ENCODE measurements around the gene IFNGR2.

IFNGR2 gene

GRCh38 chr21:33421713-33422393, 18.6 kb downstream of the IFNGR2 start:
- DNase-seq (ENCODE audit: low read depth): no peak
- TF ChIP-seq CTCF (IDR thresholded peaks at IDR 0.05; ENCODE audit: control insufficient read depth, insufficient read depth, low read depth, low read length, missing control alignments): no peak
- no peak overlapping the region for H3K4me3 ChIP-seq (ENCODE audit: control insufficient read depth, low read depth, low read length)

- no peak for TF ChIP-seq CTCF (IDR thresholded peaks at IDR 0.05; ENCODE audit: control insufficient read depth, insufficient read depth, low read depth, low read length, missing control alignments)
- no peak for DNase-seq (ENCODE audit: low read depth)
These were observed 21.0 kb downstream of the IFNGR2 start for GRCh38 chr21:33424214-33424613.

GRCh38 chr21:33425825-33426224, 22.6 kb downstream of the IFNGR2 start:
- TF ChIP-seq CTCF (IDR thresholded peaks at IDR 0.05; ENCODE audit: control insufficient read depth, insufficient read depth, low read depth, low read length, missing control alignments): no peak
- DNase-seq (ENCODE audit: low read depth): no peak
- H3K4me3 ChIP-seq (ENCODE audit: control insufficient read depth, low read depth, low read length): no peak overlapping the region

More at GRCh38 chr21:33424214-33424613, 21.0 kb downstream of the IFNGR2 start:
- no peak overlapping the region for H3K4me3 ChIP-seq (ENCODE audit: control insufficient read depth, low read depth, low read length)

DNA sequence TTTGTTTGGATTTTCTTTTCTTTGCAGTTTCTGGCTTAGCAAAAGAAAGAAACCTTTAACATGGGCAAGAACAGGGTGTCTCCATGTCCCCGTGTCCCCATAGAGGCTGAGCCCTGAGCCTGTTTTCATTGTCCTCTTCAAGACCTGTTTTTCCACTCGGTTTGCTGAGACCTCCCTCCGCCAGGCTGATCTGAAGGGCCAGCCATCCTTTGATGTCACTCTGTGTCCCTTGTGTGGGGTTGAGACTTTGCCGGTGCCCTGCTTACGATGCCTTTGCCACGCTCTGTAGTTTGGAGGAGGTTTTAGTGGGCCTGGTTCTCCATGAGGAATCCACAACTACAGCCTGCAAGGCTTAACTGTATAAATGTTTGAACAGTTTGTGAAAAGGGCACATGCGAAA, 23.8 kb downstream of the IFNGR2 start:
- no peak for TF ChIP-seq CTCF (IDR thresholded peaks at IDR 0.05; ENCODE audit: control insufficient read depth, insufficient read depth, low read depth, low read length, missing control alignments)
- no peak for DNase-seq (ENCODE audit: low read depth)
- no peak overlapping the region for H3K4me3 ChIP-seq (ENCODE audit: control insufficient read depth, low read depth, low read length)

DNA sequence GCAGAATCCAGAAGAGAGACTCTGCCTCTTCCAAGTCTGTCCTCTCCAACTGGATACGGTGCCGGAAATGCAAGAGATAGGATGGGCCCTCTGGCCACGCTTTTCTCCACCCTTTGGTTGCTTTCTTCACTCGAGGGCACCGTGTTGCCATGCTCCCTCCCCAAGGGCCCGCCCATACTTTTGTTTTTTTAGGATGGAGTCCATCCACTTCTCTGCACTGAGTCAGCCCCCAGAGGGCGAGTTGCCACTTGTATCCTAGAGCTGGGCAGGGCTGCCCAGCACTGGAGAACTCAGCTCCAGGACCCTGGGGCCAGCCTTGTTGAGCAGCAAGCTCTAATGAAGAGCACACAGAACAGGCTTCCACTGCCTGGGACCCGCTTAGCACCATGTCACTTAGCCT, 25.5 kb downstream of the IFNGR2 start:
- no peak for TF ChIP-seq CTCF (IDR thresholded peaks at IDR 0.05; ENCODE audit: control insufficient read depth, insufficient read depth, low read depth, low read length, missing control alignments)
- DNase-seq (ENCODE audit: low read depth): no peak
- H3K4me3 ChIP-seq (ENCODE audit: control insufficient read depth, low read depth, low read length): no peak overlapping the region

- no peak for DNase-seq (ENCODE audit: low read depth)
- H3K4me3 ChIP-seq (ENCODE audit: control insufficient read depth, low read depth, low read length): no peak overlapping the region
- no peak for TF ChIP-seq CTCF (IDR thresholded peaks at IDR 0.05; ENCODE audit: control insufficient read depth, insufficient read depth, low read depth, low read length, missing control alignments)
These were observed 27.6 kb downstream of the IFNGR2 start for GRCh38 chr21:33430858-33431257.
